ENCODE results near the gene SHCBP1L.

Gene SHCBP1L

GRCh38 chr1:182952677-182953444 lies at the start of gene SHCBP1L:
Gene SHCBP1L, minus strand, starts transcription at chr1:182953166. Its CDS starts 33 bp downstream, at chr1:182953133.
- no peak for DNase-seq

- DNase-seq, result no peak
Measured at GRCh38 chr1:183002267-183002666, 49.3 kb upstream of the SHCBP1L start.

GRCh38 chr1:183000167-183000962 lies 47.4 kb upstream of the SHCBP1L start:
- DNase-seq, result no peak

DNA sequence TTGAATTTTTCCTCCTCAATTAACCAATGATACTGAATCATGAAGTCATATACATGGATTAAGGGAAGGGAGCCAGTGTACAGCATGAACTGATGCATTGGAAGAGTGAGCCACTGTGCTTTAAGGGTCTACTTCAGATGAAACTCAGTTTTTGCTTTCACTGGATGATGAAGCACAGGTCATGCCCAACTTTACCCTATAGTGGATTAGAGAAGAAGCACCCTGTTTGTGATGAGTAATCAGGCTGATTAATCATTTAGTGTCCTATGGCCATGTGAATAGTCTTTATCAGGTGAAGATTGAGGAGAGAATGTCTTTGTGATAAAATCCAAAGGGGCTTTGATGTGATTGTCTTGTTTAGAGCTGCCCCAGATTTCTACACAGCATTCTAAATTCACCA lies 45.5 kb upstream of the SHCBP1L start:
- DNase-seq, result no peak

GRCh38 chr1:182996816-182997215 lies 43.9 kb upstream of the SHCBP1L start:
- DNase-seq, result no peak

GRCh38 chr1:182995894-182996293 lies 42.9 kb upstream of the SHCBP1L start:
- DNase-seq, result no peak

DNA sequence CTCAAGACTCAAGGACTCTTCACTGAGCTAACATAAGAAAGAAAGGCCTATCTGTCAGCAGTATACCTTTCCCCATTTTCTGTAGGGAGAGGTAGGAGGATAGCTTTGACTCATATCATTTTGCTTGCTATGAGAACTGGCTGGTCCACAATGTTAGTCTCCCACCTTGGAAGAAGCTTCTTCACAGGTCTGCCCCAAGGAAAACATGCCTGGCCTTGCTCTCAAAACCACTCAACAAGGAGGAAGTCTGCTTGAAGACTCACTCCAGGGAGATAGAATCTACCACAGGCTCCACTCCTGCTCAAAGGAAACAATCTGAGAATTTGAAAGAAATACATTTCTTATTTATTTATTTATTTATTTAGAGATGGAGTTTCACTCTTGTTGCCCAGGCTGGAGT lies 40.8 kb upstream of the SHCBP1L start:
- no peak for DNase-seq

GRCh38 chr1:182990413-182991144 lies 37.6 kb upstream of the SHCBP1L start:
- DNase-seq, result no peak

GRCh38 chr1:182985876-182986275 lies 32.9 kb upstream of the SHCBP1L start:
- DNase-seq, result no peak

GRCh38 chr1:182984621-182985020 lies 31.7 kb upstream of the SHCBP1L start:
- no peak for DNase-seq

DNA sequence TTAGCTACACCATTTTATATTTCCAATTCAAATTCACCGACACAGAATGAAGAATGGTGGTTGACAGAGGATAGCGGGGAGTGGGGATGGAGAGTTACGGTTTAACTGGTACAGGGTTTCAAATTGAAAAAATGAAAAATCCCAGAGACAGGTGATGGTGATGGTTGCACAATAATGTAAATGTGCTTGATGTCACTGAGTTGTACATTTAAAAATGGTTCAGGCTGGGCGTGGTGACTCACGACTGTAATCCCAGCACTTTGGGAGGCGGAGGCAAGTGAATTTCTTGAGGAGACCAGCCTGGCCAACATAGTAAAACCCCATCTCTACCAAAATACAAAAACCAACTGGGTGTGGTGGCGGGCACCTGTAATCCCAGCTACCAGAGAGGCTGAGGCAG lies 31.2 kb upstream of the SHCBP1L start:
- no peak for DNase-seq

DNA sequence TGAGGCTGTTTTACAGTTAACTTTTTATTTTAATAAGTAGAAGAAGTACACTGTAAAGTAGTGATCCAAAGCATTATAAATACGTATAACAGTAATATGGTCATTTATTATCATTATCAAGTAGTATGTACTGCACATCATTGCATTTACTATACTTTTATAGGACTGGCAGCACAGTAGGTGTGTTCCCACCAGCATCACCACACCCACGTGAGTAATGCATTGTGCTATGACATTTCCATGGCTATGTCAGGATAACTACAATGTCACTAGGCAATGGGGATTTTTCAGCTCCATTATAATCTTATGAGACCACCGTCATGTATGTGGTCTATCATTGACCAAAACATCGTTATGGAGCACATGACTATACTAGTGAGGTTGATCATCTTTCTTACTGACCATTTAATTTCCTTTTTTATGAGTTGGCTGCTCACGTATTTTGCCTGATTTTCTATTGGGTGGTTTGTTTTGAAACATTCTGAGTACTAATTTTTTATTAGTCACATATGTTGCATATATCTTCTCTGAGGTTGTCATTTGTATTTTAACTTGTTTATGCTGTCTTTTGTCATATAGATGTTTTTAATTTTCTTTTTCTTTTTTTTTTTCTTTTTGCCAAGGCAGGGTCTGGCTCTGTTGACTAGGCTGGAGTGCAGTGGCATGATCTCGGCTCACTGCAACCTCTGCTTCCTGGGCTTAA lies 25.3 kb upstream of the SHCBP1L start:
- DNase-seq, result no peak

GRCh38 chr1:182977480-182977879 lies 24.5 kb upstream of the SHCBP1L start:
- no peak for DNase-seq

- DNase-seq, result peak; percentile 58
Measured at GRCh38 chr1:182974506-182975191, 21.7 kb upstream of the SHCBP1L start.

GRCh38 chr1:182972829-182973228 lies 19.9 kb upstream of the SHCBP1L start:
- DNase-seq, result no peak

DNA sequence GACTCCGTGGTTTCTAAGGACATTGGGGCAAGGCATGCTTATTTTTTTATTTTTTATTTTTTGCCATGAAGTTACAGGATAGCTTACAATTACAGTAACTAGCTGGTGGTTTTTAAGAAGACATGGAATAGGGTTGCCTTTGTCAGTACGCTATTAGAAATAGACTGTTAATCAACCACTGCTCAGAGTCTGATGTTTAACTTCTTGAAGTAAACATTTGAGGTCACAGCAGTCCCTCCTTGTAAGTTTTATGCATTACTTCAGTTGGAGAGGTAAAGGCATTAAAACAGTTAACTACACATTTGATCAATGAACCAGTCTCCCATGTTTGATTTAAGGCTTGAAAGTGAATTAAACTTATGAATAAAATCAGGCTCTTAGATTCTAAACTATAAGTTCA lies 19.3 kb upstream of the SHCBP1L start:
- DNase-seq, result no peak

DNA sequence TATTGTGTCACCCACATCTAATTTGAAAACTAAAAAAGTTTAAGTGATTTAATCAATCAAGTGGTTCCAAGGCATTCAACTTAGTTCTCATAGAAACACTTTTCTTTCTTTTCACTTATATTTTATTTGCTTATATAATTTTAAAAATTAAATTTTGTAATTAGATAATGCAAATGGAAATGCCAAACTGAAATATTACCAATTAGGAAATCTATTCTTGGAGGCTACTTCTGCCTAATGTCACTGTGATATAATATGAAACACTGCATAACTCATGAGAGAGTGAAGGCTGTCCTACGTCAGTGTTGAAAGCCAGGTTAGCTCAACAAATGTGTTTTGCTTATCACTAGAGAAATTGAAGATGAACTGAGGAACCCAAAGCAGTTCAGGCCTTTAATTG lies 18.3 kb upstream of the SHCBP1L start:
- no peak for DNase-seq

DNA sequence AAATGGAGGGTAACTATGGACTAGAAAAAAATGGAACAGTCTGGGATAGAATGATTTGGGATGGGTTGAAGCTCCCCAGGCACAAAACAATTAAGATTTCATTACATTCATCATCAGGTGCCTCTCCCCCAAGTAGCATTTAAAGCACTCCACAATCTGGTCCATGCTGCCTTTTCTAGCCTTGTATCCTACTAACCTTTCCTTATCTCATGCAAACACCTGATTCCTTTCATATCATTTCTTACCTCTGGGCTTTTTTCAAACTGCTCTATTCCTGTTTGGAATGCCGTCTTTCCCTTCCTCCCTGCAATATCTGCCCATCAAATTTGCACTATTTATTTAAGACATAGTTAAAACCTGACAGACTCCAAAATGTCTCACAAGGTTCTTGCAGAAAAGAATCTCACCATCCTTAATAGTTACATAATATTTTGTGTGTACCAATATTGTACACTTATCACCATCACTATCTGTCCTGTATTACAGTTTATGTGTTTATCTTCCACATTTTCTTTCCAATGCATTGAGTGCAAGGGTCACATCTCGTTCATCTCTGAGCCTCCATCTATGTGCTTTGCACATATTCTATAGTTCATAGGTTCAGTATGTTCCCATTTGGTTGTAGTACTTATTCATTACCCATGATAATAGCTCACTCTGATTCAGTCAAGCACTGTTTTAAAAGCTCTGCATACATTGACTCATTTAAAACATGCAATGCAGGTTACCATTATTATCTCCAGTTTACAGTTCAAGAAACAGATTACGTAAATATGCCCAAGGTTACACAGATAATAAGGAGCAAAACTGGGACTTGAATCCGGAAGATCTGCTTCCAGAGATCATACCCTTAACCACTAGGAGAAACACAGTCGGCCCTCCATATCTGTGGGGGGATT lies 16.1 kb upstream of the SHCBP1L start:
- no peak for DNase-seq

- no peak for DNase-seq
Measured at GRCh38 chr1:182968151-182968741, 15.3 kb upstream of the SHCBP1L start.

GRCh38 chr1:182965861-182966260 lies 12.9 kb upstream of the SHCBP1L start:
- no peak for DNase-seq

DNA sequence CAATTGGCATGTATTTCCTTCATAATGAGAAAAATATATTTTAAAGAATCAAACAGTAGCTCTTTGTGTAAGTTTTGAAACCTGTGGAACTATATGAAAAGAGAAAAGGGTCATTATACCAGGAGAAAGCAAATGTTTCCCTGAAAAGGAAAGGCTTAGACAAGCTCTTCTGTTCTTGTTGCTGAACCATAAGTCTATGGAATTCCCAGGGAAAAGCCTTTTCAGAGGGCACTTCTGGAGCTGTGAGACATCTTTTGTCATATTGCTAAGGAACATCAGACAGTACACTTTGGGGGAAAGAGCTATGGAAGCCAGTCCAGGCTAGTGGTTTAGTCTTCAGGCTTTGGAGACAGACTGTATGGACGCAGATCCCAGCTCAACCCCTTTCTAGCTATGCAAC lies 12.1 kb upstream of the SHCBP1L start:
- DNase-seq, result no peak
